Measurements from ENCODE around the gene SH2B2. TPM values are rescaled to one million over a fixed set of nuclear protein-coding genes. Genes with fewer than 3 reads are reported as not detected.

The SH2B2 gene
- total RNA-seq, 2 donors from 2014 or later = 7.7 to 22.3 TPM

- Histone ChIP-seq H3K9me3 (no peaks in the 10 kb centered on the region), H3K27ac (peak overlapping the region; percentile 87 to 90), H3K36me3 (no peaks in the 10 kb centered on the region), H3K4me1 (replicated peaks) (peaks cover 6% of the 10 kb centered on the region), H3K27me3 (replicated peaks; ENCODE audit: insufficient read depth) (no peaks in the 10 kb centered on the region), H3K4me3 (peak overlapping the region; percentile 65 to 75)
- intact Hi-C loops (cut with DNase I) = no loop called here
- WGBS = 54% methylated on average over 14 of the region's 19 CpGs
- DNase-seq (ENCODE audit: low spot score) = no peak
- TF ChIP-seq CTCF (IDR thresholded peaks at IDR 0.05) = no peak
- no peak for TF ChIP-seq POLR2A (IDR thresholded peaks at IDR 0.05)
- no peak for TF ChIP-seq POLR2AphosphoS5 (IDR thresholded peaks at IDR 0.05)
Measured at GRCh38 chr7:102285540-102286236, 980 bp upstream of the SH2B2 start.

- Histone ChIP-seq H3K27ac (peak overlapping the region; percentile 50 to 60), H3K27me3 (replicated peaks; ENCODE audit: insufficient read depth) (no peaks in the 10 kb centered on the region), H3K4me1 (replicated peaks) (peaks cover 6% of the 10 kb centered on the region), H3K9me3 (no peaks in the 10 kb centered on the region), H3K36me3 (no peaks in the 10 kb centered on the region), H3K4me3 (peak overlapping the region; percentile 63 to 75)
- TF ChIP-seq POLR2AphosphoS5 (IDR thresholded peaks at IDR 0.05) (no peak), POLR2A (IDR thresholded peaks at IDR 0.05) (no peak), CTCF (IDR thresholded peaks at IDR 0.05) (no peak)
- WGBS = under 1% methylated on average over 51 of the region's 69 CpGs
- DNase-seq (ENCODE audit: low spot score) = no peak
- intact Hi-C loops (cut with DNase I) = no loop called here
Measured at GRCh38 chr7:102287111-102287980, 678 bp downstream of the SH2B2 start.

- intact Hi-C loops (cut with DNase I) = no loop called here
- Histone ChIP-seq H3K36me3 (no peaks in the 10 kb centered on the region), H3K9me3 (no peaks in the 10 kb centered on the region), H3K4me1 (replicated peaks) (peaks cover 6% of the 10 kb centered on the region), H3K27me3 (replicated peaks; ENCODE audit: insufficient read depth) (no peaks in the 10 kb centered on the region), H3K27ac (no peak overlapping the region), H3K4me3 (peak overlapping the region; percentile 63 to 75)
- no peak for TF ChIP-seq POLR2A (IDR thresholded peaks at IDR 0.05)
- no peak for TF ChIP-seq POLR2AphosphoS5 (IDR thresholded peaks at IDR 0.05)
- TF ChIP-seq CTCF (IDR thresholded peaks at IDR 0.05) = no peak
- DNase-seq (ENCODE audit: low spot score) = no peak
- WGBS = 6% methylated on average over 5 of the region's 5 CpGs
Measured at GRCh38 chr7:102287981-102288278, 1.3 kb downstream of the SH2B2 start.

GRCh38 chr7:102288285-102288930 is 1.7 kb downstream of the SH2B2 start:
- intact Hi-C loops (cut with DNase I) = no loop called here
- TF ChIP-seq POLR2AphosphoS5 (IDR thresholded peaks at IDR 0.05) = no peak
- no peak for TF ChIP-seq POLR2A (IDR thresholded peaks at IDR 0.05)
- TF ChIP-seq CTCF (IDR thresholded peaks at IDR 0.05) = no peak
- Histone ChIP-seq H3K4me3 (peak overlapping the region in 1 of 2 donors; percentile 75), H3K4me1 (replicated peaks) (peaks cover 6% of the 10 kb centered on the region), H3K27ac (no peak overlapping the region), H3K27me3 (replicated peaks; ENCODE audit: insufficient read depth) (no peaks in the 10 kb centered on the region), H3K36me3 (no peaks in the 10 kb centered on the region), H3K9me3 (no peaks in the 10 kb centered on the region)
- WGBS = 50% methylated on average over 10 of the region's 10 CpGs
- DNase-seq (ENCODE audit: low spot score) = no peak

Data from prostate gland (tissue), 2 donors.